HUDEP-2 (cell line): ENCODE measurements around the gene PLPP2.

Experiments
- DNase-seq, 76 experiments: peaks; one replicate each; lab custom pipeline; 2025; ENCODE audit not compliant: unreplicated experiment in 76 of 76; lab: John Stamatoyannopoulos, UW

PLPP2 gene

DNA sequence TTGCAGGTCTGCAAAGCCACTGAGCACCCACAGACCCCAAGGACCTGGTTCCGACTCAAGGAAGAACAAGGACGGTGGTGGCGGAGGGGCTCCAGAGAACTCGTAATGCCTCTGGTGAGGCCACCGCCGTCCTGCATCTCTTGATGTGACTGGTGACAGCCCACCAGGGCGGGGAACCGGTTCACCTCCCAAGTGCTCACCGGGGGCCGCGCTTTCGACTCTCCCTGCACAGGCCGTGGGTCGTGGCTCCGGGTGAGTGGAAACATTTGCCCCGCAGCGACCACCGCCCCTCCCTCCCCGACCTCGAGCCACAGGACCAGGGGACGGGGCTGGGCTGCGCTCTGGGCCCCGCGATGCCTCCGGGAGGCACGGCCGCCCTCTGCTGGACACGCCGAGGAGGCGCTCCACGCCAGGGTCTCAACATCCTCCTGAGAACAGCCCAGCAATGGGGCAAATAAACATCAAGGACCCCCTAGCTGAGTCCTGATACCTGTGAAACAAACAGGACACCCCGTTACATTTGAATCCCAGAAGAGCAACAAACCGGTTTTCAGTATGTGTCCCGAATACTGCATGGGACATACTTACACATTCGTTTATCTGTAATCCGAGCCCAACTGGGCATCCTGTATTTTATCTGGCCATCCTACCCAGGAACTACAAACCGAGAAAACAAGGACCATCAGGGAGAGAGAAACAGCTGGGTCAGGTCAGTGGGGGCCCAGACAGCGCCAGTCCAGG, 3.9 kb upstream of the PLPP2 start:
- peak in 26 of 76 experiments; percentile 11 to 52 (median 29) for DNase-seq

DNA sequence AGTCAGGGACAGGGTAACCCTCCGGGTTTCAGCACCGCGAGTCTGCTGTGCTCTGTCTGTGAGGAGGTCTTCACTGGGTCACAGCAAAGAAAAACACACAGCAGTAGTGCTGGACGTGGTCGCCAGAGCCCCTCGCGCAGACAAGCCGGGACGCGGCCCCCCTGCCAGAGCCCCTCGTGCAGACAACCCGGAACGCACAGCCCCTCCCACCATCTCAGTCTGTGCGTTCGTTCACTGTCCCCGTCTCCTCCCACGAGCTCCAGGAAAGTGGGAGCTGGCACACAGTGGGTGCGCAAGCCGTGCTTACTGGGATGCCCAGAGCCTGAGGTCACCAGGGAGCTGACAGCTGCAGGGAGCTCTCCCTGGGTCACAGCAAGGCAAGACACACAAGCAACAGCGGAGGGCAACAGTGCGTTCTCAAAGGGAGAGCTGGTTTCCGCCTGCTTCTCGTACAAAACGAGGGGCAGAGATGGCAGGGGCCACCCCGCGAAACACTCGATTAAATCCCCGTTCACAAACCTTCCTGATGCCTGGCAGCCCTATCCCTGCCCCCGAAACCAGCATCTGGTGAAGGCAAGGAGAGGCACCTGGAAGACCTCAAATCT, 3.2 kb upstream of the PLPP2 start:
- DNase-seq, result no peak

DNA sequence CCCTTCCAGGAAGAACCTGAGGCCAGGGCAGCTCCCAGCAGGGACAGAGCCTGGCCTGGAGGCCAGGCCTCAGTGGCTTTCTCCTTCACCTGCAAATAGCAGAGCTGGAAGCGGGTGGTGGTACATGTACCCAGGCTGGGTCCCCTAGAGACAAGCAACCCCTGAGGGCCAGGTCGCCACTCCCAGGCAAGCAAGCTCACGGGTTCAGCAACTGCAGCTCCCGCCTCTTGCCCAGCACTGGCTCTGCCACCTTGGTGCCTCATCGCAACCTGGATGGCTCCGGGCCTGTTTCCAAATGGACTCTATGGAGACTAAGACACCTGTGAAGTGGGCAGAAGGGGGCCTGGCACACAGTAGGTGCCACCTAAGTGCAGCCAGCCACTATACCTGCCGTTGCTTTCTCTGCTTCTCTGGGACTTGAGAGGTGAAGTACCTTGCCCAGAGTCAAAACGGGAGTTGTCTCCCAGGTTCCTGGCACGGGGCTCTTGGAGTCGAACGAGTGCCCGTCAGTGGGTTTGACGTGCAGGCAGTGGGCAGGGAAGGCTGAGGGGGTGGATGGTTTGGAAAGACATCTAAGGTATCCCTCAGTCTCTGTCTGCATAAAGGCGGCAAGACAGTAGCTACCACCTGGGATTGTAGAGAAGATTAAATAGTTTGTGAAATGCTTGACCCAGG, 2.4 kb upstream of the PLPP2 start:
- no peak for DNase-seq

DNA sequence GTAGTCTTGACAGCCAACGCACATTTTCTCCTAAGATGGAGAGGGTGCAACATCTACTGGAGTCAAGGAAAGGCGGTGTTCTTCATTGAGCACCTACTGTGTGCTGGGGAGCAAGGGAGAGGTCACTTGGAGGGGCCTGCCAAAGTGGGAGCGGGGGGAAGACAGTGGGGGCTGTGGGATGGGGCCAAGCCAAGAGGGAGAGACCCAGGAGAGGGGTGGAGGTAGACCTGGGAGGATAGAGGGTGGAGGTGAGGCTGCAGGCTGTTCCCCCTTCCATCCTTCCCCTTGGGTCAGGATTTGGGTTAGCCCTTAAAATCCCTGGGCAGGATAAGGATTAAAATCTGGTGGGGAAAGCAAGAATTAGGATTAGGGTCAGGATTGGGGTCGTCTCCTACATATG, 1.7 kb upstream of the PLPP2 start:
- no peak for DNase-seq

DNA sequence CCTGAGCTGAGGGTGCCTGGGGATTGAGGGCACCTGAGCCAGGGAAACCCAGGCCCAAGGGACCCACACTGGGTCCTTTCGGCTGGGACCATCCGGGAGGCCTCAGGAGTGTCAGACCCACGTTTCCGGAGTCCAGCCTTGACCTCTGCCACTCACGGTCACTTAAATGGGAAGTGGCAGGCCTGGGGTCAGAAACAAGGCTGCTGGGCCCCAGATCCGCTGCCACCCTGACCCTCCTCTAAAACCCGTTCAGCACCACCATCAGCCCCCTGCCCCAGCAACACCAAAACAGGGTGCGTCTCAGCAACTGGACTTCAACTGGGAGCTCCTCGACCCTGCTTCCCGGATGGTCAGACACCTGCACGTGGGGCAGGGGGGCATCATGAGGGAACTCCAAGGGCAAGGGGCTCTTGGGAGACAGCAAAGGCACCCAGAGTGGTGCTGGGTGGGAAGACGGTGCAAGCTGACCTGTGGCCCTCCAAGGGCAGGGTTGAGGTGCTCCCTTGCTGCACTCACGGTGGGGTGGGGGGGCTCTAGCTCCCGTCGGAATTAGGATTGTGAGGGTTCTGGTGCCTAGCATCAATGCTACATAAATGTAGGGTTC, 1.2 kb upstream of the PLPP2 start:
- no peak for DNase-seq

DNA sequence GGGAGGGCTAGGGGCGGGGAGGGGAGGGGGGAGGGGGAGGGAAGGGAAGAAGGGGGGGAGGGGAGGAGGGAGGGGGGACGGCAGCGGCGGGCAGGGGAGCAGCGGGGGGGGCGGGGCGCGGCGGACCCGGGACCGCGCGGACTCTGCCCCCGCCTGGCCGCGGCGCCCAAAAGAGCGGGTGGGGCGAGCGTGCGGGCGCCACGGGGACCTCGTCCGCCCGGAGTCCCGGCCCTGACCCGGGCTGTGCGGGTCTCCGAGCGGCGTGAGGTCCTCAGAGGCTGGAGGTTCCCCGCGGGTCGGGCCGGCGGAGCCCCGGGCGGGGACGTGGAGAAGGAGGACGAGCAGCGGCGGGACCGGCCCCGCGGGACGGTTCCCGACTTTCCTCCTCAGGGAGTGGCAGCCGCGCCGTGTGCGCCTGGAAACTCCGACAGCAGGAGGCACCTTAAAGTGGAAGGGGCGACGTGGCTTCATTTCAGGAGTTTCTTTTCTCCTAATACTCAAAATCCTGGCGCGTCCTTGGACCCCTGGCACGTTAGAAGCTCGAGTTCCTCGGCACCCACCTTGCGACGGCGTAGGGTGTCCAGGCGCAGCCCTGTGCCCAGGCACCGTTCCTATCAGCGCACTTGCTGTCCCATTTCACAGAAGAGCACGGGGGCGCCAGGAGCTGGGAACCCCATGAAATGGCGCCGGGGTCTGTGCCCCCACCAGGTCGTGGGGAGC, 518 bp upstream of the PLPP2 start:
- no peak for DNase-seq

DNA sequence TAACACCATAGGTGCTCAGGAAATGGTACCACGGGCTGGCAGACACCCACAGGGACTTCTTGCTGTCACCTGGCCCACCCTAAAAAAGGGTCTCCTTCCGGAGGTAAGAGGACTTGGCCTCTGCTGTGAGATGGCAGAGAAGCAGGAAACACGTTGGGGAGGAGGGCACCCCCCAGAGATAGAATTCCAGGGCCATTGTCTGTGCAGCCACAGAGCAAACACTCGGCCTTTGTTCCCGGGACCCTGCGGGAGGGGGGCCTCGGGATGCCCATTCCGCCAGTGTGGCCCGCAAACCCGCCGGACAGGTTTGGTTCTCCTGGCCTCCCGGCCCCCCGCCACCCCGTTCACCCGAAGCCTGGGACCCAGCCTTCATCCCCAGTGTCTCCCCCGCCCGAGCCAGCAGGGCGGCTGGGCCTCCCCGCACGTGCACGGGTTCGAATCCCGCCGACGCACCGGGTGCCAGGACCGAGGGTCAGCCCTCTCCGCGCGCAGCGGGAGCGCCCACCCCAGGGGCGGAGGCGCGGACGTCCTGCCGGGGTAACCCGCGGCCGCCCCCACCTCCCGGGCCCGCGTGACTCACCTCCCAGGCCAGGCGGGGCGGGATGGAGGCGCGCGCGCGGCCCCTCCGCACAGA, 714 bp downstream of the PLPP2 start:
- no peak for DNase-seq

DNA sequence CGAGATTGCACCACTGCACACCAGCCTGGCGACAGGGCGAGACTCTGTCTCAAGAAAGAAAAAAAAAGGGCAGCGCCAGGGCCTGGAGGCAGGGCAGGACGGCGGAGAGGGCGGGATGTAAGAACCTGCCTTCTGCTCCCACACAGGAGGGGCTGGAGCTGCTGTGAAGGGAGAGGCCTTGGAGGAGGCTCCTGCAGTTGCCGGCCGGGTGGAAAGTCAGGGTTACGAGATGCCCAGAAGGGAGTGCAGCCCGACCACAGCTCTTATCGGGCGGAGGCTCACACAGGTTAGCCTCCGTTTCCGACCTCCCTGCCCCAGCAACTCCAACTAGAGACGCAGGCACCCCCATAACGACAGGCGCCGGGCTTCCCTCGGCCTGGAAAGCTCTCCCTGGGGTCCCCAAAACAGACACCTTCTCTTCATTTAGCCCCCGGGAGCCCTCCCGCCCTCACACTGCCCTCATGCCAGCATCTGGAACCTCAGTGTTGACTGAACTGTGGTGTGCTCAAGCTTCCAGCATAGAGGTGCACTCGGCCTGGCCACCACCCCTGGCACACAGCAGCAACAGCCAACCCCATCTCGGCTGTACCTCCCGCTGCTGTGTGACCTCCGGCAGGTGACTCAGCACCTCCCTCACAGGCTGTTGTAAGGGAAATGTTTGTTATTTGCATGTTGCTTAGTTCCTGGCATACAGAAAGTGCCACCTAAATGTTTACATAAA, 1.4 kb downstream of the PLPP2 start:
- DNase-seq, result peak in 13 of 76 experiments; percentile 10 to 37 (median 23)

DNA sequence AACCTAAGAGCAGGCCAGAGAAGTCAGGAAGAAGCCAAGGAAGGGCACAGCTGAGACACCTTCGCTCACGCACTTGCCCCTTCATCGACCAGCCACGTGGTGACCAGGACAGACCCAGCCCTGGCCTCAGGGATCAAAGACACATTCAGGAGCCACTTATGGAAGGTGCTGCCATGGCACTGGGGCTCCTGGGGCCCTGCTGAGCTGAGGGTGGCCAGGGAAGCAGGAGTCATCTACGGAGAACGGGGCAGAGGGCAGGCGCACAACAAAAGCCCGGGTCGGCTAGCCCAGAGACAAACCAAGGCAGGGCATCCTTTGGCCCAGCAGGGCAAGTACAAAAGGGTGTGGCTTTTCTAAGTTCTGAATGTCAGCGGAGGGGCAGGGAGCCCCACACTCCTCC, 2.3 kb downstream of the PLPP2 start:
- no peak for DNase-seq

DNA sequence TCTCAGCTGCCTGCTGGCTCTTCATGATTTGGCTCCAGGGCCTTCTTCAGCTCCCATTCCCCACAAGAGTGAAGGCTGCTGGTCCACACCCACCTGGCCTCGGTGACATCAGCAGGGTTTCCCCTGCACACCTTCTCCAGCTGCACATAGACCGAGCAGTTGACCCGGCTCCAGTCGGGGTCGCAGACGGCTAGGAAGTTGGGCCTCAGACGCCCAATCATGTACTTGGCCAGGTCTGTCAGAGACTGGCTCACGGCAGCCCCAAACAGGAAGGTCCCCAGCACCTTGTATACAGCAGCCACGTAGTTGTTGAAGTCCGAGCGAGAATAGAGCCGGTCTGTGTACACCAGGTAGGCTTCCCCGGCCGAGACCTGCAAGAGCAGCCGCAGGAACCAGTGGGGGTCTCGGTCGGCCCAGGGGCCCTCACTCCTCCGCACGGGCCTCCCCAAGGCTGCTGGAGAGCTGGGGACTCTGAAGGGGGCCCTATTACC, 3.8 kb downstream of the PLPP2 start:
- DNase-seq, result no peak

DNA sequence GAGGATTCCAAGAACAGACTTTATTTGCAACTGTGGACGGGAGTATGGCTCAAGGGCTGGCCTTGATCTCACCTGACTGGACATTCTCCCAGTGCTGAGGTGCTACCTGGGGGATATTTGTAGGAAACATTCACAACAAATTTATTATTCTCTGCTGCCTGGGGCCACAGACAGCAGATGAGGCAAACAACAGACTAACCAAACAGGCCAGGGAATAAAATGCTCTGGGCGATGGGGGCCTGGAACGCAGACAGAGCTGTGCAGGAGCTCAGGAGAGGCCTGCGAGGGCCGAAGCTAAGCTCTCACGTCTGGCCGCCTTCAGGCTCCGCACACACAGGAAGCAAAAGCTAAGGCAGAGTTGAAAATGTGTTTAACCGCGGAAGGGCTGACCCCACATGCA, 7.8 kb downstream of the PLPP2 start:
- no peak for DNase-seq

DNA sequence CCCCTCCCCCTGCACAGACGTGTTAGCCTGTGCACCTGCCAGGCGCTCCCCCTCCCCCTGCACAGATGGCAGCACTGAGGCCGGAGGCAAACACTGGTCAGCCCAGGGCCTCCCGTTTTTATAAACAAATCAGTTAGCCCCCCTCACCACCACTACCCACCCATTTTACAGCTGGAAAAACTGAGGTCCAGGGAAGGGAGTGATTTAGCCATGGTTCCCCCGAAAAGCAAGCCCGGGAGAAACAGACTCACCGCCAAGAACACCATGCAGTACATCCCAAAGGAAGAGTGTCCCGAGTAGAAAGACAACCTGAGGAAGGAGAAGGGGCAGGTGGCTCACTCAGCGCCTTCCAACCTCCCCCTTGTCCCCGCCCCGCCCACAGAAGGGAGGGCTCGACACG, 8.7 kb downstream of the PLPP2 start:
- no peak for DNase-seq

DNA sequence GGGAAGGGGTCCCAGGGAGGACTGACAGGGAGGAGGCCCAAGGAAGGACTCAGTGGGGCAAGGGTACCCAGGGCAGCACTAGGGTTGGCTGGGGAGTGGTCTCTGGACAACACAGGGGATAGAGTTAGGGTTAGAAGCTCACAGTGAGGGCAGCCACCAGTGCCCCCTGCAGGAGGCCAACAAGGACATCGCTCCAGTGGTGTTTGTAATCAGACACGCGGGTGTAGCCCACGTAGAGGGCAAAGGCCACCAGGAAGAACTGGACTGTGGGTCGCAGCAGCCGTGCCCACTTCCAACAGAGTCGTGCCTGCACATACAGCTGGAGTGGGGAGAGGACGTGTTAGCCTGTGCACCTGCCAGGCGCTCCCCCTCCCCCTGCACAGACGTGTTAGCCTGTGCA, 9.2 kb downstream of the PLPP2 start:
- no peak for DNase-seq

DNA sequence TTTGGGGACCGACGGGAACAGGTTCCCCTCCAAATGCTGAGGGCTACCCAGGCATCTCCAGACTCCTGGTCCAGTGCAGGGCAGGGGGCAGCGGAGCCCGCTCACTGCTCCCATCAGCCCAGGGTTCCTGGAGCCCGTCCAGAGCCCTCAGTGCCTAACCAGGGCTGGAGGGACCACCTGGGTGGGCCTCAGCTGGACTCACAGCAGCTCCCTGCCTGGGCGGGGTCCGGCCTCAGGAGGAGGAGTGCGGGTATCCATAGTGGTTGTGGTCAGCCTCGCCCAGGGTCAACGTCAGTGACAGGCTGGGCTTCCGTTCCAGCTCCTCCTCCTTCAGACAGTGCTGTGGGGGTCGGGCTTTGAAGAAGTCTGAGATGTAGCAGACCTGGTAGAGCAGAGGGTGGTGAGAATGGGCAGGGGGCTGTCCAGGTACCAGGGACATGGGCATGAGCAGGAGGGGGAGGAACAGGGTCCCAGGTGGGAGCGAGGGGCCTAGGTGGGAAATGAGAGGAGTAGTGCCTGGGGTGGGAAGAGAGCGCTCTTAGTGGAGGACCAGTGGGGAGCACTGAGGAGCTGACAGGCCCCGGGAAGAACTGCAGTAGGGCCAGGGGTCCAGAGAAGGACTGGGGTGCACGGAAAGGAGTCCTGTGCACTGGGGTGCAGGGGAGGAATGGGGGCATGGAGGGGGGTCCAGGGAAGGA, 9.9 kb downstream of the PLPP2 start:
- no peak for DNase-seq

DNA sequence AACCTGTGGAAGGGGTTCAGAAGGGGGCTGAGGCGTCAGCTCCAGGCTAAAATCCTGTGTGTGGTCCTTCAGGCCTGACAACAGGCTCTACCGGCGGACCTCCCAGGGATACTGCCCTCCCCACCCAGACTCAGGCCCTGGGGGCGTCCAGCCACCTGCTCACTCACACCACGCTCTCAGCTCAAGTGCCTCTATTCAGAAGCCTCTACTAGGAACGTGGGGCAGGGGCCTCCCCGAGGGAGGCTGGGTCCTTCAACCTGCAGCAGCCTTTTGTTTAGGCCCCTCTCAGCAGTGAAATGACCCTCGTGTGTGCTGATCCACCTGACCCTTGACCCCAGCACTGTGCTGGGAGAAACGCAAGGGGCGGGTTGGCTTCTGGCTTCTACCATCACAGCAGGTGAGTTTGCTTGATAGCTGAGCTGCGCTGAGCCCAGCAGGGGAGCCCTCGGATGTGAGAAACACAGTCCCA, 10.6 kb downstream of the PLPP2 start:
- DNase-seq, result no peak

DNA sequence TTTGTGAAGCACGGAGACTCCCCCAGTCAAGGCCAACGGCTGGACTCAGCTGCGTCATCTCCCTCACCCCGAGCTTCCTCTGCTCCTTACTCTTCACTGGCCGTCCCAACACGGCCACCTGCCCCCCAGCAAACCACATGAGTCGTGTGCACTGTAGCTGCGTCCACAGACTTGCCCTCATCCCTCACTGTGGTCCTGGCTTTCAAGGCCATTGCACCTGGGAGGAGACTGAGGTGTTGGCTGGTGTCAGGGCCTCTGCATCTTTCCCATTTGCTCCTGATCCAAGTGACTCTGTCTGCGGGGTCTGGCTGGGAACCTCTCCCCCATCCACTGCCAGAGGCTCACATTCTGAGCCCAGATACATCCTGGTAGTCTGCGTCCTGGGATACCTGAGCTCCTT, 11.5 kb downstream of the PLPP2 start:
- DNase-seq, result no peak

DNA sequence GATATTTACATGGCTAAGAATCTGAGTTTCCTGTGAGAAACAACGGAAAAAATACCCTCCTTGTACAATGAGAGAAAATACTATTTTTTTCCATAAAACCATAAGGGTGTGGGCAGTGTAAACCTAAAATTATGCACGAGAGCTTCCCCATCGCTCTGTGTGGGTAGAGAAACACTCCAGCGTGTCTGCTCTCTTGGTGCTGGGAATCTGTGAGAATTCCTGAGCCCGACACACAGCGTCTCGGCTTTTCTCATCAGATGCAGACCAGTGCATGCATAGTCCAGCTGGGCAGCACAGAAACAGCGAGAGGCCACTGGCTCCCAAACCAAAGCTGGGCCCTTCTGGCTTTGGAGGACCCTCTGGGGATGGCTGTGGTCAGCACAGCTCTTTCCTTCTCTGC, 12.0 kb downstream of the PLPP2 start:
- no peak for DNase-seq

DNA sequence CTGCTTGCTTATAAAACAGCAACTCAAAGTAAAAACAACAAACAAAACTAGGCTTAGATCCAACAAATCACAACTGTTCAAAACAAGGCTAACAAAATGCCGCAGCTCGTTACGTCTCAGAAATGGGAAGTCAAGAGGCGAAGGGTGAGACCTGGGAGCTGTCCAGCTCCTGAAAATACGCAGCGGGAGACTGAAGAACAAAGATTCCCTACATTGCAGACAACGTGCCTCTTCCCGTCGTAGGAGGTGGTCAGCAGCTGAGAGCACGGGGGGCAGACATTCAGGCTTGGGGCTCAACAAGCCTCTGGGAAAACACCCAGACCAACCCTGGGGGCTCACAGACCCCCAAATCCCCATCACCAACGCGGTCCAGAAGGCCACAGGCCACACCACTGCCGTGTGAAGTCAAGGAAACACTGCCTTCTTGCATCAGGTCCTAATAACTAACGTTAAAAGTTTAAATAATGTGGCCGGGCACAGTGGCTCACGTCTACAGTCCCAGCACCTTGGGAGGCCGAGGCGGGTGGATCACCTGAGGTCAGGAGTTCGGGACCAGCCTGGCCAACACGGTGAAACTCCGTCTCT, 13.5 kb downstream of the PLPP2 start:
- no peak for DNase-seq

DNA sequence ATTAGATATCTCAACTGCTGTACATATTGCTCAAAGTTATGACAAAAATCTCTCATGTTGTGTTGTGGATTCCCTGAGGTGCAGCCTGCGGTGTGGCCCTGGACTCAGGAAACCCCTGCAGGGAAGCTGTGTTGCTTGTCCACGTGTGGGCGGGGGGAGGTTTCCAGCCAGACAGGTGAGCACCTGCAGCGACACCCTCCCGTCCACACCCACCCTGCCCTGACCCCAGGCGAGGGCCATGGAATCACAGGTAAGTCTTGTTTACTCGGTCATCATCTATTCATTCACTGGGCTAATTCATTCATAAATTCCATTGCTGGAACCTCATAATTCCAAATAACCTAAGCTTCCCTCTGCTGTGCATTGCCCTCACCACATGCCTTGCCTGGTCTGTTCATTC, 14.1 kb downstream of the PLPP2 start:
- no peak for DNase-seq
